Liver (tissue), 3 donors: Measurements from ENCODE around the gene TRPM8.

ENCODE experiments used
- CTCF ChIP-seq: fragments of 150-350 bp; IDR thresholded peaks from 2 replicates; pipeline ENCODE4 v1.5.1; 2017; ENCODE audit warnings: improper control_type of control experiment, low read depth, low read length; ENCODE audit not compliant: missing input control
- EGR1 ChIP-seq, 2 donors: IDR thresholded peaks; 2 replicates each; pipeline ENCODE4 v1.6.1; 2016 to 2018; ENCODE audit warnings: antibody characterized with exemption in 2 of 2, low read depth in 2 of 2
- GABPA ChIP-seq, 2 donors: IDR thresholded peaks in 1 of 2; conservative IDR thresholded peaks in 1 of 2; 2 replicates each; pipeline ENCODE4 v1.6.1; 2016; ENCODE audit warnings: antibody characterized with exemption in 2 of 2, mild to moderate bottlenecking in 1 of 2, moderate library complexity in 1 of 2
- JUND ChIP-seq, 2 donors: IDR thresholded peaks; 2 replicates each; pipeline ENCODE4 v1.6.1; 2016; ENCODE audit warnings: antibody characterized with exemption in 2 of 2
- MAX ChIP-seq: IDR thresholded peaks from 2 replicates; pipeline ENCODE4 v1.6.1; 2016; ENCODE audit warnings: antibody characterized with exemption
- RAD21 ChIP-seq, 2 donors: IDR thresholded peaks; 2 replicates each; pipeline ENCODE4 v1.6.1; 2016; ENCODE audit warnings: antibody characterized with exemption in 2 of 2, mild to moderate bottlenecking in 2 of 2
- REST ChIP-seq: IDR thresholded peaks from 2 replicates; pipeline ENCODE4 v1.6.1; 2016; ENCODE audit warnings: antibody characterized with exemption, mild to moderate bottlenecking
- SP1 ChIP-seq: IDR thresholded peaks from 2 replicates; pipeline ENCODE4 v1.6.1; 2018; ENCODE audit warnings: antibody characterized with exemption, mild to moderate bottlenecking
- YY1 ChIP-seq: IDR thresholded peaks from 2 replicates; pipeline ENCODE4 v1.6.1; 2016; ENCODE audit warnings: antibody characterized with exemption, mild to moderate bottlenecking
- donor health status: healthy.
- donor health status: healthy.

- TF ChIP-seq JUND (IDR thresholded peaks at IDR 0.05): no peak
- no peak for TF ChIP-seq CTCF
- no peak for TF ChIP-seq GABPA (IDR thresholded peaks at IDR 0.05 in 1 of 2, conservative IDR thresholded peaks at IDR 0.05 in 1 of 2)
- no peak for TF ChIP-seq MAX
- TF ChIP-seq SP1: no peak
- no peak for TF ChIP-seq YY1
- no peak for TF ChIP-seq EGR1 (IDR thresholded peaks at IDR 0.05; ENCODE audit: low read depth in 2 of 2)
- TF ChIP-seq REST: no peak
- TF ChIP-seq RAD21 (IDR thresholded peaks at IDR 0.05): no peak
Measured at GRCh38 chr2:233936089-233936488, 18.9 kb downstream of the TRPM8 start.
